ENCODE data around the gene ASF1B.
"Not testable (repeated sequence)": the region's sequence is repeated elsewhere in the genome, so short reads cannot be mapped to it uniquely, and the experiment has no call there.

The ASF1B gene

DNA sequence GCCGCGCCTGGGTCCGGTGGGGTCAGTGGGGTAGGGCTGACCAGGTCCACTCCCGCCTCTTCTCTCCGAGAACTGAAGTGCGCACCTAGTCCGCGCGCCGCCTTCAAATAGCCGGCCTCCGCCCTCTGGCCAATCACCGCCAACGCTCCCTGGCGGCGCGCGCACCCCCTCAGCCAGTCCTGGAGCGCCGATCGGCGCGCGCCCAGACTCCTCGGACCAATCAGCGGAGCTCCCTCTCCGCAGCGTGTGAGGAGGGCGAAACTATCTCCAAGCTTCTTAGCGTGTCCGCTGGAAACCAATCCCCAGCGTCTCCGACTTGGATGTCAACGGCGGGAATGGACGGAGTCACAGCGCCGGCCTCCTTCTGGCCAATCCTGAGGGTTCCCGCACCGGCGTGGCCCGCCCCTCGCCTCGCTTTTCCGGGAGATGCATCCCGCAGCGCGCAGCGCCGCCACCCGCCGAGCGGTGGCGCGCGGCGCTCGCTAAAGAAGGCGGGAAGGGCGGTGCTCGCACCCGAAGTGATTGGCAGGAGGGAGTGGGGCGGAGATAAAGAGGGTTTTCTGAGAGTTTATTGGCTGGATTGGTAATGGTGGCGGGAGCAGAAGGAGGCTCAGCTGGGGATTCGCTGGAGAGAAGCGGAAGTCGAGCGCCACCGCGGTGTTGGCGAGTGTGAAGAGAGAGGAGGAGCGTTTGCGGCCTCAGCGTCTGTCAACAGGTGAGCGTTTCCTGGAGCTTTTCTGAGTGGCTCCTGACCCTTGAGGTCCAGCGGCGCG, at the start of gene ASF1B:
Gene ASF1B, minus strand, starts transcription at position 81 of the 773 bp plus-strand sequence. CDS start 133 bp downstream, outside the sequence.
- Mint-ChIP-seq H3K9me3 (no peaks in the 10 kb centered on the region), H3K4me3 (peak within 1 kb of the TSS; percentile 74), H3K27me3 (no peaks in the 10 kb centered on the region), H3K36me3 (ENCODE audit: insufficient read depth) (peaks cover 17% of the 10 kb centered on the region), H3K4me1 (peaks cover 22% of the 10 kb centered on the region), H3K27ac (ENCODE audit: low read depth) (peak within 1 kb of the TSS; percentile 77)
- DNase-seq (ENCODE audit: low spot score in 2 of 2) = peak; percentile 89 to 98
- peak; percentile 84 for ATAC-seq (replicated peaks; ENCODE audit: extremely low read depth, poor library complexity, severe bottlenecking)

DNA sequence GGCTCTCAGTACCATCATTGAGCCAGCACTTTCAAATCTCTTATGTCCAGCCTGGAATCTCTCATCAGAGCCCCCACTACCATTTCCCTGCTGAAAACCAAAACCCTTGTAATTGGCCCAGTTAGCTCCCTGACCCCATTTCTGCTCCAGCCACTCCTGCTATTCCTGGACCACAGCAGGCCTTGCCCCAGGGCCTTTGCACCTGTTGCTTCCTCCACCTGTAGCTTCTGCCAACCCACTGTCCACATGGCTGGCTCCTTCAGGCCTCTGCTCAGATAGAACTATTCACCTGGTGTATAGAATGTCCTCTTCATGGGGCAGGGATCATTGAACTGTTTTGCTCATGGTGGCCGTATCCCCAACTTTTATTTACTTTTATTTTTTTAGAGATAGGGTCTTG, 49.3 kb upstream of the ASF1B start:
- ATAC-seq (replicated peaks; ENCODE audit: extremely low read depth, poor library complexity, severe bottlenecking); H3K36me3 Mint-ChIP-seq (ENCODE audit: insufficient read depth); DNase-seq (ENCODE audit: low spot score in 2 of 2); H3K4me1 Mint-ChIP-seq; H3K4me3 Mint-ChIP-seq; H3K9me3 Mint-ChIP-seq; H3K27me3 Mint-ChIP-seq; H3K27ac Mint-ChIP-seq (ENCODE audit: low read depth): not testable (repeated sequence)

DNA sequence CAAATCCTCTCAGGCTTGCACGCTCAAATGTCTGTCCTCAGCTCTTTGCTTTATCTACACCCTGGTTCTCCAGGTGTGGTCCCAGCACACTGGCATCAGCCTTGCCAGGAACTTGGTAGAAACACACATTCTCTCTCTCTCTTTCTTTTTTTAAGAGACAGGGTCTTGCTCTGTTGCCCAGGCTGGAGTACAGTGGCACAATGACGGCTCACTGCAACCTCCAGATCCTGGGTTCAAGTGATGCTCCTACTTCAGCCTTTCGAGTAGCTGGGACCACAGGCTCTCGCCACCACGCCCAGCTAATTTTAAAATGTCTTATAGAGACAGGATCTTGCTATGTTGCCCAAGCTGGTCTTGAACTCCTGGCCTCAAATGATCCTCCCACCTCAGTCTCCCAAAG, 48.8 kb upstream of the ASF1B start:
- Mint-ChIP-seq H3K27ac (ENCODE audit: low read depth) (no peak overlapping the region), H3K4me3 (no peak overlapping the region), H3K4me1 (no peaks in the 10 kb centered on the region), H3K36me3 (ENCODE audit: insufficient read depth) (peaks cover 2% of the 10 kb centered on the region), H3K9me3 (no peaks in the 10 kb centered on the region), H3K27me3 (no peaks in the 10 kb centered on the region)
- DNase-seq (ENCODE audit: low spot score in 2 of 2) (no peak), ATAC-seq (replicated peaks; ENCODE audit: extremely low read depth, poor library complexity, severe bottlenecking) (no peak)

DNA sequence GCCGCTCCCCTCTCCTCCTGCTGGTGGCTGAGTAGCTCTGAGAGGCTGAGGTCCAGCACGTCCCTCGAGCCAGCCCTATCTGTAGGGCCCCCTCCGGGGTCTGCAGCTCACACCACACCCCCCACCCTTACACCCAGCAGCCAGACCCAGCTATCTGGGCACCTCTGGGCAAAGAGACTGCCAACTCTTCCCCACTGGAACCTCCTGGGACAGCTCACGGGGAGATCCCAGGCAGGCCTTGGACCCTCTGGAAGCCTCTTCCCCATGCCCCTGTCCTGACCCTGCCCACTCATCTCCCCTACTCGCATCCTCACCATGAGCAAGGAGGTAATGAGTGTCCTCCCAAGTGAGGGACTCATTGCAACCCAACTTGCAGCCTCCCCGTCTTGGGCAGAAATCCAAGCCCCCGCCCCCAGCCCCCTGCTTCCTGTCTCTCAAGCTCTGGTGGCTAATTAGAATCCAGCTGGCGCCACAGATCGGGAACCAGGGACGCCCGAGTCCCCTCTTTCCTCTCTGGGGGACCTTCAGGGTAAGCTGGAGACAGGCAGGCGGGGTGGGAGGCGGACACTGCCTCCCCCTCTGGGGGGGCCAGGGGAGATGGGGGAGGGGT, 47.5 kb upstream of the ASF1B start:
- no peaks in the 10 kb centered on the region for H3K4me1 Mint-ChIP-seq
- no peaks in the 10 kb centered on the region for H3K9me3 Mint-ChIP-seq
- no peak for ATAC-seq (replicated peaks; ENCODE audit: extremely low read depth, poor library complexity, severe bottlenecking)
- H3K4me3 Mint-ChIP-seq = no peak overlapping the region
- no peak overlapping the region for H3K27ac Mint-ChIP-seq (ENCODE audit: low read depth)
- DNase-seq (ENCODE audit: low spot score in 2 of 2) = no peak
- peaks cover 2% of the 10 kb centered on the region for H3K36me3 Mint-ChIP-seq (ENCODE audit: insufficient read depth)
- no peaks in the 10 kb centered on the region for H3K27me3 Mint-ChIP-seq

DNA sequence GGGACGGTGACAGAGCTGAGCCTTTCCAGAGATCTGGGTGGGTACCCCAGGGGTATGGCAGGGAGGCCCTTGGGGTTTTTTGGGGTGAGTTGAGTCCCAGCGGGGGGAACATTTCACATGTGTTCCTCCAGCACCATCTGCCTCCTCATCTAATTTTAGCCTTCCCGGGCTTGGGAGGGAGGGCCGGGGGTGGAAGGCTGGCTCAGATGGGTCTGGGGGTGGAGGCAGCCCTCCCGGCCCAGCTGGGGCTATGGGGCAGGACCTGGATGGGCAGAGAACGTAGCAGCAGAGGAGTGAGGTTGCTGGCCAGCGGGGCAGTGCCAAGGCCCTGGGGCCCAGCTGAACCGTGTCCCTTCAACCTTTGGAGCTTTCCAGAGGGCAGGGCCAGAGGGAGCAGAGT, 46.1 kb upstream of the ASF1B start:
- Mint-ChIP-seq H3K4me1 (no peaks in the 10 kb centered on the region), H3K27ac (ENCODE audit: low read depth) (peak overlapping the region; percentile 55), H3K36me3 (ENCODE audit: insufficient read depth) (peaks cover 4% of the 10 kb centered on the region), H3K9me3 (no peaks in the 10 kb centered on the region), H3K4me3 (no peak overlapping the region), H3K27me3 (no peaks in the 10 kb centered on the region)
- DNase-seq (ENCODE audit: low spot score in 2 of 2) (no peak), ATAC-seq (replicated peaks; ENCODE audit: extremely low read depth, poor library complexity, severe bottlenecking) (no peak)

DNA sequence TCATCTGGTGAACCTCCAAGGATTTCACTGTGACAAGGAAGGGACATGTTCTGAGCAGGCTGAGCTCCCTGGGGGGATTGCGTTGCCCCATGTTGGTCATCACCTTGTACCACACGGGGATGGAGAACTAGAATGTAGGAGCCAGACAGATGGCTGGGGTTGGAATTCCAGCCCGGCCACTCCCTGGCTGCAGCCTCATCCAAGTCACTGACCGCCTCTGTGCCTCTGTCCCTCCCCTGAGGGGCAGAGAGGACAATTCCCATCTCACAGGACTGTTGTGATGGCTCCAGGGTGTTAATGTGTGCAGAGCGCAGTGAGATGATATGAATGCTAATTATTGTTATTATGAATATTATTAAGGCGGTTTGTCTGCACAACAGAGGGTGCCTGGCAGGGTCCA, 45.5 kb upstream of the ASF1B start:
- Mint-ChIP-seq H3K9me3 (no peaks in the 10 kb centered on the region), H3K4me3 (no peak overlapping the region), H3K4me1 (no peaks in the 10 kb centered on the region), H3K27me3 (no peaks in the 10 kb centered on the region), H3K27ac (ENCODE audit: low read depth) (no peak overlapping the region), H3K36me3 (ENCODE audit: insufficient read depth) (peaks cover 4% of the 10 kb centered on the region)
- no peak for DNase-seq (ENCODE audit: low spot score in 2 of 2)
- no peak for ATAC-seq (replicated peaks; ENCODE audit: extremely low read depth, poor library complexity, severe bottlenecking)

DNA sequence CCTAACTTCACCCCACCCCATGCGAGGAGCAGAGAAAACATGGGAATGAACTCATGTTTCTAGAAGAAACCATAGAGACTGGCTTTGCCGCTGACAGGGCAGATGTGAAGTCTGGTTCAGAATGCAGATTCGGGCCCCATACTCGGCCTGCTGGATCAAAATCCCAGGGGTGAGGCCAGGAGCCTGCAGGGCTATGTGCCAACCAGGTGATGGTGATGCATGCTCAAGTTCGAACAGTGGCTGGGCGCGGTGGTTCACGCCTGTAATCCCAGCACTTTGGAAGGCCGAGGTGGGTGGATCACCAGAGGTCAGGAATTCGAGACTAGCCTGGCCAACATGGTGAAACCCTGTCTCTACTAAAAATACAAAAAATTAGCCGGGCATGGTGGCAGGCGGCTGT, 44.8 kb upstream of the ASF1B start:
- not testable (repeated sequence) for H3K9me3 Mint-ChIP-seq; H3K4me1 Mint-ChIP-seq; ATAC-seq (replicated peaks; ENCODE audit: extremely low read depth, poor library complexity, severe bottlenecking); H3K27me3 Mint-ChIP-seq; H3K36me3 Mint-ChIP-seq (ENCODE audit: insufficient read depth); H3K27ac Mint-ChIP-seq (ENCODE audit: low read depth); H3K4me3 Mint-ChIP-seq; DNase-seq (ENCODE audit: low spot score in 2 of 2)

DNA sequence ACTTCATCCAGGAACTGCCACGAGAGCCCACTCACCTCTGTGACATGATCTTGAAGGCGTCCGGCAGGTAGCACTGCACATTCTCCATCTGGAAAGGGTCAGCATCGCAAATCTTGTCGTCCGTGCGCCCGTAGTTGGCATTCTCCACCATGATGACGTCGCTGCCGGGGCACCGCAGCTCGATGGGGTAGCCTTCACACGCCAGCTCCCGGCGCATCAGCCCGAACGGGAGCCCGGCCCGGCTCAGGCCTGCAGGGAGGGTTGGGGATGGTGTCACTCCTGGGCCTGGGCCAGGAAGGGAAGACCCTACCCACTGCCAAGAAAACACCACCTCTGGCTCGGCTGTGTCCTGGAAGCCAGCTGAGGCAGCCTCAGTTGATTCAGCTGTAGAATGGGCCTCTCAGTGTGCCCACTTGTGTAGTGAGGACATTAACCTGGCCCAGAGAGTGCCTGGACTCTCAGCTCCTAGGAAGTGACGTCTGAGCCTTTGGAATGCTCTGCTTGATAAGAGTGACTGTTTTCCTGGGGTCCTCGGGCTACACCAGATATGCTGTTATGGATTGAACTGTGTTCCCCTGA, 41.2 kb upstream of the ASF1B start:
- DNase-seq (ENCODE audit: low spot score in 2 of 2) = no peak
- ATAC-seq (replicated peaks; ENCODE audit: extremely low read depth, poor library complexity, severe bottlenecking) = no peak
- H3K4me3 Mint-ChIP-seq = no peak overlapping the region
- peaks cover 7% of the 10 kb centered on the region for H3K4me1 Mint-ChIP-seq
- H3K27ac Mint-ChIP-seq (ENCODE audit: low read depth) = no peak overlapping the region
- H3K36me3 Mint-ChIP-seq (ENCODE audit: insufficient read depth) = peaks cover 5% of the 10 kb centered on the region
- no peaks in the 10 kb centered on the region for H3K9me3 Mint-ChIP-seq
- no peaks in the 10 kb centered on the region for H3K27me3 Mint-ChIP-seq

DNA sequence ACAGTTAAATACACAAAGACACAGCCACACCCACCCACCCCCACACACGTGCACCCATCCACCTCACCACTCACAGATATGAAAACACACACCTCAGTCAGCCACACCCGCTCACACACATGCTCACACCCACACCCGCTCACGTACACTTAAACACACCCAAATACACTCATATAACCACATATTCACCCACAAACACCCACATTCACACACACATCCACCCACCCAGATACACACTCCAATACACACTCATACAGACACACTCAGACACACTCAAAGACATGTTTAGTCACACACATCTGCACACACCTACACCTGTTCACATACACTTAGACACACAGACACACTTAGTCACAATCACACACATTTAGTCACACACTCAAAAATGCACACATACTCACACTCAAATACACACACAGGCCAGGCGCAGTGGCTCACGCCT, 39.0 kb upstream of the ASF1B start:
- H3K27me3 Mint-ChIP-seq = no peaks in the 10 kb centered on the region
- no peak overlapping the region for H3K4me3 Mint-ChIP-seq
- ATAC-seq (replicated peaks; ENCODE audit: extremely low read depth, poor library complexity, severe bottlenecking) = no peak
- H3K9me3 Mint-ChIP-seq = no peaks in the 10 kb centered on the region
- H3K36me3 Mint-ChIP-seq (ENCODE audit: insufficient read depth) = peaks cover 5% of the 10 kb centered on the region
- H3K27ac Mint-ChIP-seq (ENCODE audit: low read depth) = peak overlapping the region; percentile 2
- DNase-seq (ENCODE audit: low spot score in 2 of 2) = no peak
- peaks cover 7% of the 10 kb centered on the region for H3K4me1 Mint-ChIP-seq

DNA sequence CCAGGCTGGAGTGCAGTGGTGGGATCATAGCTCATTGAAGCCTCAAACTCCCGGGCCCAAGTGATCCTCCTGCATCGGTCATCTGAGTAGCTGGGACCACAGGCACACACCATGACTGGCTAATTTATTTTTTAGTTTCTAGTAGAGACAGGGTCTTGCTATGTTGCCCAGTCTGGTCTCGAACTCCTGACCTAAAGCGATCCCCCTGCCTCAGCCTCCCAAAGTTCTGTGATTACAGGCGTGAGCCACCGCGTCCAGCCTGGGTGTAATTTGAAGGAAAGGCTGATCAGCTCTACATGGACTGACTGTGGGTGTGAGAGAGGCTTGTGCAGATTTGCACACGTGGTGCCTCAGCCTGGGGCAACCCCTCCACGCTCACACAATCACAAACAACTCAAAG, 38.5 kb upstream of the ASF1B start:
- Mint-ChIP-seq H3K36me3 (ENCODE audit: insufficient read depth) (peaks cover 5% of the 10 kb centered on the region), H3K27me3 (no peaks in the 10 kb centered on the region), H3K9me3 (no peaks in the 10 kb centered on the region), H3K27ac (ENCODE audit: low read depth) (no peak overlapping the region), H3K4me1 (peaks cover 7% of the 10 kb centered on the region), H3K4me3 (no peak overlapping the region)
- ATAC-seq (replicated peaks; ENCODE audit: extremely low read depth, poor library complexity, severe bottlenecking) (no peak), DNase-seq (ENCODE audit: low spot score in 2 of 2) (no peak)

DNA sequence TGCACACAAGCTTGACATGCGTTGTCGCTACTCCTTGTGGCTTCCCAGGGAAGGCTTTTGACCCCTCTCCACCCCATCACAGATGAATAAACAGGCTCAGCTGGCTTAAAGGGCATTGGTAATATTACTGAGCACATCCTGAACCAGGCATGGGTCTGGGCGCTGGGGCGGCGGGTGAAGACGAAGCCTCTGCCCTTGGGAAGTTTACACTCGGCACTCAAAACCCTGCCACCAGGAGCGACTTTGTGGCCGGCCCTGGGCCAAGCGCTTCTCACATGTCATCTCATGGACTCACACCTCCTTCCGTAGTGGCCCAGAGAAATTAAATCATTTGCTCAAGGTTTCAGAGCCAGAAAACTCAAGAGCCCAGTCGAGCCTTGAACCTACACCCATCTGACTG, 32.6 kb upstream of the ASF1B start:
- Mint-ChIP-seq H3K27me3 (no peaks in the 10 kb centered on the region), H3K27ac (ENCODE audit: low read depth) (no peak overlapping the region), H3K4me3 (no peak overlapping the region), H3K9me3 (no peaks in the 10 kb centered on the region), H3K4me1 (peaks cover 29% of the 10 kb centered on the region), H3K36me3 (ENCODE audit: insufficient read depth) (peaks cover 8% of the 10 kb centered on the region)
- ATAC-seq (replicated peaks; ENCODE audit: extremely low read depth, poor library complexity, severe bottlenecking) (no peak), DNase-seq (ENCODE audit: low spot score in 2 of 2) (no peak)

DNA sequence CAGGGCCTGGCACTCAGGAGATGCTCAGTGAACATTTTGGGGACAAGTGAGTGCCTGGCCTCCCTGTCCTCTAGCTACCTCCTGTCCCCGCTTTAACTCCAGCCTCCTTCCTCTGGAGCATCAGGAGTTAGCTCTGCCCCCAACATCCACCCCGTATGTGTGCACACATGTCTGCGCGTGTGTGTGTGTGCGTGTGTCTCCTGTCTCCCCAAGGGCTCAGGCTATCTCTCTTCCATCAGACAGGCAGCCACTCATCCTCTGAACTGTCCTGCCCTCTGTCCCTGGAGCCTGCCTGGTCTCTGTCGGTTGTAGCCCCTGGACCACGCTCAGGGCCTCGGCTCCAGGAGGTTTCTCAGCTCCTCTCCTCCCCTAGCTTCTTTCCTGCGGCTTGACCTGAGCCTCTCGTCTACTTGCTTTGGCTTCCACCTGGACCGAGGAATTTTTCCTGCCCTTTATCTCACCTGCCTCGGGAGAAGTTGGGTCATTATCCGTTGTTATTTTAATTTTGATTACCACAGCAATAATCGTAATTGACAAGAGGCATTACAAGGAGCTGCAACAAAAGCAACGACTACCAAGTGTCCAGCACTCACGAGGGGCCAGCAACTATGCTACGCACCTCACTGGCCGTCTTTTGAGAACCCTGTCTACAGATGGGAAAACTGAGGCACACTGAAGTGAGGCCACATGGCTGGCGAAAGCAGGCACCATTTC, 32.0 kb upstream of the ASF1B start:
- peaks cover 8% of the 10 kb centered on the region for H3K36me3 Mint-ChIP-seq (ENCODE audit: insufficient read depth)
- H3K9me3 Mint-ChIP-seq = no peaks in the 10 kb centered on the region
- ATAC-seq (replicated peaks; ENCODE audit: extremely low read depth, poor library complexity, severe bottlenecking) (no peak), DNase-seq (ENCODE audit: low spot score in 2 of 2) (no peak)
- H3K27me3 Mint-ChIP-seq = no peaks in the 10 kb centered on the region
- peaks cover 29% of the 10 kb centered on the region for H3K4me1 Mint-ChIP-seq
- peak overlapping the region; percentile 33 for H3K27ac Mint-ChIP-seq (ENCODE audit: low read depth)
- peak overlapping the region; percentile 58 for H3K4me3 Mint-ChIP-seq

Measured in central memory CD8-positive, alpha-beta T cell (primary cell).